HG02840 (cell line): ENCODE measurements around the gene MBD5.

Experiments
- ATAC-seq: cut with Tn5 transposase; IDR thresholded peaks from one replicate; pipeline ENCODE4 v1.9.1; 2021; ENCODE audit warnings: mild to moderate bottlenecking, moderate library complexity, moderate number of reproducible peaks; ENCODE audit not compliant: unreplicated experiment, low FRiP score

MBD5 gene

DNA sequence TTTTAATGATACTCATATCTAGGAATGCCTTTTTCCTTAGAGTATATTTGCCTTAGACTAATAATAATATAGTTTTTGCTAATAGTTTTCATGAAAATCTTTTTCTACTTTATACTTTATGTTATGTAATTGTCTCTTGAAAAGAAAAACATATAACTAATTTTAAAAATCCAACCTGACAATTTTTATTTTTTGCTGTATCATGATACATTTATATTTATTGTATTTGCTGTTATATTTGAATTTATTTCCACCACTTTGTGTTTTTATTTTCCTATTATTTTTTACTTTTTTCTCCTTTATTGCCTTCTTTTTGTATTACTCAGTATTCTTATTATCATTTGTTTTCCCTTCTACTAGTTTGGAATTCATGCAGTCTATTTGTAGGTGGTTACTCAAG is 85.4 kb downstream of the MBD5 start:
- ATAC-seq: no peak

DNA sequence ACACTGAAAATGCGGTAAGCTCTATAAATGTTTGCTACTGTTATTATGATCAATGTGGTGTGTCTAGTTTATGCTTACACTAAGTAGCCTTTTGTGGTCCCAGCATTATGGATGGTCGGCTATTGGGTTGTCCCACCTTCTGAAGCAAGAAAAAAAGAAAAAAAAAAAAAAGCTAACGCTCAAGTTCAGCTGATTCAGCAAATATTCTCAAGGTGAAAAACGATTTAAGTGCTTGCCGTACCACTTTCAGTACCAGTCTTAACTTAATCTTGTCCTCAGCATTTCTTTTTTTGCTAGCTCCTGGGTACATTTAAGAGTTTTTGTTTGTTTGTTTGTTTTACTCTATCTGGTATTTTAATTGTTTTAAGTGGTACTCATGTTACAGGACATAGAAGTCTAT is 87.5 kb downstream of the MBD5 start:
- no peak for ATAC-seq

DNA sequence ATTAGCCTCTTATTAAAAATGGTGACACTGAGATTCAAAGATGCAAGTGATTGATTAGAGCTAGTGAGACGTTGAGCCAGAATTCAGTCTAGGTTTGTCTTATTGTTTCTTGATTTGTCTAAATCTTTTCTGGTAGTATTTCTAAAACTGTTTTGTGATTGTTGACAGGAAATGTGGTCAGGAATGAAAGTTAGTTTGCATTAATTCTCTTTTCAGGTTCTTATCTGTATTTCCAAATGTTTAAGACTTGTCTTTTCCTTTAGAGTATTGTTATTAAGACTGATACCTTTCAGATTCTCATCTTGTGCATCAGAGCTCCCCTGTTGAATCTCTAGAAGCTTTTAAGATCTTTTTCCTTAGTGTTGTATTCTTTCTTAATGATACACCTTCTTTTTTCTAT is 89.3 kb downstream of the MBD5 start:
- ATAC-seq: no peak

DNA sequence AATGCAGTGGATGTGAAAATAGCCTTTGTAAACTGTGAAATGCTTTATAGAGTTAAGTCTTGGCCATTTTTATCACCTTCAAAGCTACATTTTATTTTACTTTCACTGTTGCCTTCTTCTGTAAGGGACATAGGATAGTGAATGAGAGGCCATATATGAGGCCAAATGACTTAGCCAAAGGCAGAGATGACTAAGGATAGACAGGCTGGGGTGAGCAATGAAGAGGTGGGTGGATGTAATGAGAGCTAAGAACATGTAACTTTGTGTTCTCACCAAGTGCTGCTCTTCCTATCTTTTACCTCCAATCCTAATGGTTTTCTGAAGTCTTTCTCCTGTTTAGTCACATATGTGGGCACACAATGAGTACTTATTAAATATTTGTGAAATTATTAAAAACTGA is 101.9 kb downstream of the MBD5 start:
- ATAC-seq: no peak

DNA sequence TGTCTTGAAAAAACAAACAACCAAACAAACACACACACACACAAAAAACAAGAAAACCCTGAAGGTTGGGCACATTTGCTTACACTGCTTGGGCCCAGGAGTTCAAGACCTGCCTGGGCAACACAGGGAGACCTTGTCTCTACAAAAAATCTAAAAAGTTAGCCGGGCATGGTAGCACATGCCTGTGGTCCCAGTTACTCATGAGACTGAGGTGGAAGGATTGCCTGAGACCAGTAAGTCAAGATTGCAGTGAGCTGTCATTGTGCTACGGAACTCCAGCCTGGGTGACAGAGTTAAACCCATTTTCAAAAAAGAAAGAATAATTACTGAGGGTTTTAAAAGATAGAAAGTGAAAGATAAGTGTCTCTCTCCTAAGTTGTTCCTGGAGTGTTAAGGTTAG is 103.4 kb downstream of the MBD5 start:
- no peak for ATAC-seq

DNA sequence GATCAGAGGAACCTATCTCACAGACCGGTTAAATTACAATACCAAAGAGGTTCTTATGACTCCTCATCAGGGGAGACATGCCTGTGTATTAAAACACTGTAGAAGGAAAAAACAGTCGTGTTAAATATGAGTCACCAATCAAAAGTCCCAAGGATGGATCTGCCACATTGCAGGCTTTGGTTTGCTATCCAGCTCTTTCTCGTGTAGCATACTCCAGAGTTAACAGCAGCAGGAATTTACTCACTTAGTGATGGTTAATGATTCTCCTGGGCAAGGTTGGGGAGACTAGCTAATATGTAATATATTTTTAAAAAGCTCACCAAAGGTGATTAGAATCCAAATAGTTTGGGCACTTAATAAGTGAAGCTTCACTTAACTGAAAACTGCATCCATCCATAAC is 109.7 kb downstream of the MBD5 start:
- ATAC-seq: no peak

DNA sequence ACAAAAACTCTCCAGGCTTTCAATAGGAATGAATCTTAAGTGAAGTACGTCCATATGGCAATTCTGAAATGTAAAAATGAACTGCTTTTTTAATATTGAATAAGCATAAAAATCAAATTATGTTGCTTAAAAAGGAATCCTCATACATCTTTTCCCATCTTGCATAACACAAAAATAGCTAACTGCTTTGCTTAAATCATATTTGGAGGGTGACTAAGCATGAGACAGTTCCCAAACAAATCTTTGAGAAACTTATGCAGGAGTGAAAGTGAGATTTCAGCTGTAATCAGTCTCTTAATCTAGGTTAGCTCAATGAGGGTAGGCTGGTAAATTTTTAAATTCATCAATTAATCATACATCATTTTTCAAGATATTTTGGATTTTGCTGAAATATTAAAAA is 111.5 kb downstream of the MBD5 start:
- ATAC-seq: no peak

DNA sequence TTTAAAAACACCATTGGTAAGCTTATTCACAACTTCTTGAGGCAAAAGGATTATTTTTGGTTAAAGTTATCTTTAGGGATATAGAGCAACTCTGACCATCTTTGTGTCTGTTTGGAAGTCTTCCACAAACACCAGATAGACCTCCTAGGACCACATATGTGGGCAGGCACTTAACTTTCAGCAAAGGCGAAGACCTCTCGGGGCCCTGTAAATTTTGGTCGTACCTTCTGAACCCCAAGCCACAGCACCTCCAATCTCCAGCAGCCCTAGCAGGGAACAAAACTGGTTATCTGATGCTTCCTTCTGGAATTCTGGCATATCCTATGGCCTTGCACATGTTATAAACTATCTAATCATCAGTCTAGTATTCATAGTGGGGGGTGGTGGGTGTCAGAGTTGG is 114.8 kb downstream of the MBD5 start:
- no peak for ATAC-seq

DNA sequence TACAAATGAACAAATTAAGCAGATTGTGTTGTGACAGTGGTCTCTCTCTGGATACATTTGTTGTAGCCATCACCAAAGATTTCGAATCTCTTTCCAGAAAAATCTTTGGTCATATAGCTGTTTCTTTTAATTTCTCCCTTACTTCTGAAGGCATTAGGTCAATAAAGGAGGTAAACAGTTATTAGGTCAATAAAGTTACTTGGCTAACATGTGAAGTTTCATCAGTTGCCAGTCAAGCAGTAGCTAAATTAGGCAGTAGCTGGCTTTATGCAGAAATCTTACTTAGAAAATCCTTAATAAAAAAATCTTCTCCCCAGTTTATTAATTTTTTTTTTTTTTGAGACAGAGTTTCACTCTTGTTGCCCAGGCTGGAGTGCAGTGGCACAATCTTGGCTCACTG is 115.5 kb downstream of the MBD5 start:
- no peak for ATAC-seq

DNA sequence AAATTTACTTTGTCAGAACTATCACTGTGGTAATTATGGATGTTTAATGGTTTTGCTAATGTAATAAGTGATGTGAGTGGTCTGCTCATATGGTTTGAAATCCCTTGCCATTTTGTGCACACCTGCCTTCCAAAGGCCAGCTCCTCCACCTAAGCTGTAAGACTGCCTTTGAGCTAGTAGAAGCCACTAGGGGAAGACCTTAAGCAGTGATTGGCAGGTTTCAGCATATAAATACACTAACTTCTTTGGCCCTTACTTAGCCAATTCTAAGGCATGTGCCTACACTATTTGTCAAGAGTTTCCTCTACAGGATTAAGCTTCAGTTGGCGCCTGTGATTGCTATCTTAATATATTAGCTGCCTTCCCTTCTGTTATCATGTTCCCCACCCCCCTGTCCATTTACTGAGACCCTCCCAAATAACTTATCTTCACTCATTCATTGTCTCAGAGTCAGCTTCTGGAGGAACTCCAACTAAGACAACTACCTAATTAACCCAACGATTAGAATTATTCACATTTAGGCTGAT is 141.1 kb downstream of the MBD5 start:
- ATAC-seq: no peak

DNA sequence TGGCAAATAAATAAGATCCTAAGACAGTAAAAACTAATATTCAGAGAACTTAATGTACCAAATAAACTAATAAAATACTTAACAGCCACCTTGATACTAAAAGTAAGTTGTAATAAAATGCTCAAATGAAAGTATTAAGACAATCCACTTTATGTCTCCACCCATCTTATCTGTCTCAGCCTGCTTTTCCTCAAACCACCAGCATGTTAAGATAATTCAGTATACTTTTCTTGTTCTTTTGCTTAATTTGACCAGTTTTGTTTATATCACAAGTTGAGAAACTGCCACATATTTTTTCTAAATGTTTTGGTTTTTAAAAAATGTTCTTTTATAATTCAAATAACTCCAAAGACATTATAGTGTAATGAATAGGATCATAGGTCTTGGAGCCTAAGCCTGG is 142.0 kb downstream of the MBD5 start:
- ATAC-seq: no peak

DNA sequence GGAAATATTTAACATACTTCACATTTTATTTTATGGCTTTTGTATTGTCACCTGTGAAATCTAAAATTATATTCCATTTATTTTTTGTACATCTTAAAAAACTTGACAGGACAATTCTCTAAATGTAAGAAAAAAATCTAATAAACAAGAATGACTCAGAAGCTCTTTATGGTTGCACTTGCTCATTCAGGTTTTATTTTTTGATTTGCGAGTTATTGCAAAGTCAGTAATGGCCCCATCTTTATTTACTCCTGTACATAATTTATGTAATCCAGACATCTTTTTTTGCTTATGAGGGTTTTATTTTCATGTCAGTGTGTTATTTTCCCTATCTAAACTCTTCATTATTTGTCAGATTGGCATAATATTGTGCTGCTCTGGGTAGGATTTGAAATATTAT is 145.1 kb downstream of the MBD5 start:
- no peak for ATAC-seq

DNA sequence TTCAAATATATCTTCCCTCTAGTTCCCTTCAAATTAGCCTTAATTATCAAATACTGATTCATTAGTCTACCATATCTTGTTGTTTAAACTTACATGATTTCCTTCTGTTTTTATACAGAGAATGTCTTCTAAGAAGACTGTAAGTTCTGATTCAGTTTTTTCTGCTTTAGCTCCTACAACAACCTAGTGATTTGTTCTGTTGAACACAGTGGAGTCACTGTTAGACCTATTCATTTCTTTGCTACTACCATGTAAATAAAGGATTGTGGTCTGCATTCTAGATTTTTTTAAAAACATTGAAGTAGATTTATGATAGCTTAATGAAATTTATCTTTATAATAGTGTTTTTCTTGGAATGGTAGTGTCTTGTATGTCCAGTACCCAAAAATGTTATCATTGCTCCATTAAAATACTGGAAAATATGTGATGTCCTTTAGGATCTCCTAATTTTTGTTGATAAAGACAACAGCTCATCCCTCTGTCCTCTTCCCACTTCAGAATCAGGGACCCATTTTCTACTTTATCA is 146.4 kb downstream of the MBD5 start:
- no peak for ATAC-seq

DNA sequence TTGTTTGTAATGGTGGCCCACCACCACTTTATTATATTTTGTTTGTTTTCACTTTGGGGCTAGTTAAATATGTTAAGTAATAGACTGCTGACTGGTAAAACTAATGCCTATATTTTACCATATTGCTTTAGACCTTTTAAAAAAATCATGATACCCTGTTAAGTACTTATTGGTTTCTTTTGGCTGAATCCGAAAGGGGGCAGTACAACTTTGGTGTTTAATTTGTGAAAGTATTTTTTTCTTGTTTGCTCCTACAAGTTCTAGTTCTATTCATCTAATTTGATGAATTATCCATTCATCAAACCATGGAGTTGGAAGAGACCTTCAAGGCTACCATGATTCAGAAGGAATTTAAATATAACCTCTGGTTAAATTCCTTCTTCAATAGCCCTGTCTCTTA is 147.0 kb downstream of the MBD5 start:
- no peak for ATAC-seq

DNA sequence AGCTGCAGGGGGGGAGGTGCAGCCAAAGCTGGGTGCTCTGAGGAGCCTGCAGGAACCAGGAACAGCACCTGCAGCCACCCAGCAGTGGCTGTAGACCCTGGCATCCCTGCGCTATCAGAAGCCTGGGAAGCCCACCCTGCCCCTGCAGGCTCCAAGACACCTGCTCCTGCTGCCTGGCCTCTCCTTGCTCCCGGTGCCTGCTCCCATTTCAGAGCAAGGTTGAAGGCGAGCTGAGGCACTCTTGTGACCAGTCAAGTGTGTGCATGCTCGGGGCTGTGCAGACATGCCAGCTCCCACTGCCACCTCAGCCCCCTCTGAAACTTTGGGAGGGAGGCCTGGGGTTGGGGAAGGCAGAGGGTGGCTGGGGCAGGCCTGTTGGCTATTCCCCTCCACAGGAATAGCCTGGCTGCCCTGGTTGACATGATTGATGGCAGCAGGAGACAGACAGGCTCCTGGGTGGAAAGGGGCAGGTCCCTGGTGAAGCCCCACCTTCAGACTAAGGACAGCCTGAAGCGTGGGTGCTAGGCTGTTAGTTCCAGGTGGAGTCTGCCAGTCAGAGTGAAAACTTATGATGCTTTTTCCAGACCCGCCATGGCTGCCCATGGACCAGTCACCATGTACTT is 151.4 kb downstream of the MBD5 start:
- no peak for ATAC-seq

DNA sequence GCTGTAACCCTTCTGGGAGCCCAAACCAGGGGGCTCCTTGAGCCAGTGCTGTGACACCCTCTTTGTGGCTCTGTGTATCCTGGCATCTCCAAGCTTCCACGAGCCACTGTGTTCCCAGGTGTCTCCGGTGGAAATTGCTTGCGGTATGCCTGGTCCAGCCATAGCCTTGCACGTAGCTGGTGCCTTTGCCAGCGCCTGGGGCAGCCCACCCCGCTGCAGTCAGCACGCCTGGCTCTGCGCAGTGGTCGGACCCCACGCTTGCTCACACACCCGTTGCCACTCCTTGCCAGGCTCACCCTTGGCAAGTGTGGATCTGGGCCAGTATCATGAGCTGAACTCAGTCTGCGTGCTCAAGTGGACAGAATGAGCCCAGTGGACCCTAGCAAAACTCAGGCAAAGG is 152.3 kb downstream of the MBD5 start:
- no peak for ATAC-seq

DNA sequence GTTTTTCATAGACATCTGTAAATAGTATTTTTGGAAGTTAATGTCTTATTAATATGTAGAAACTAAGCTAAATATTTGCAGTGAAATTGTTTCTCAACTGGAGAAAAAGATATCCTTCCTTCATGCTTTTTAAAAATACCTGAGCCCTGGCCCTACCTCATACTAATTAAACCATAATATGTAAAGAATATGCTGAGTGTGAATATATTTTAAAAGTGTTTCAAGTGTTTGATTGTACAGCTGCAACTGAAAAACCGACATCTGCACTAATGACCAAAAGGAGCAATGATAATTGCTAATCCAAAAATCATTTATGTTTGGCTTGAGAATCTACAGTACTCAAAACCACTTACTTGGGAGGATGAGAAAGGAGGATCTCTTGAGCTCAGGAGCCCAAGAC is 156.7 kb downstream of the MBD5 start:
- ATAC-seq: no peak

DNA sequence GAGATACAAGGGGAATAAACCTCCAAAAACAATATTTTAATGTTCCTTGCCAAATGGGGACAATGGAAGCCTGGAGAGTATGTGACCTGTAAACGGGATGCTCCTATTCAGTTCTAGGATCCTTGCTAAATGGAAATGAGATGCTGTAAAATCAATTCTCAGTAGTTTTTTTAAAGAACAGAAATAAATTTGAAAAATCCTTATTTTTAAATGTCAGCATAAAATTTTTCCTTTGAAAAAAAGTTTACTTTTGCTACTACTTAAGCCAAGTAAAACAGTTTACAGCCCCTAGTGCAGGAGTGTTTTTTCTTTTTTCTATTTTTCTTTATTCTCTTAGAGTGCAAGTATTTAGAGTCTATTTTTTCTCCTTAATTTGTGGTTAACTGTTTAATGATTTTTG is 158.8 kb downstream of the MBD5 start:
- ATAC-seq: no peak

DNA sequence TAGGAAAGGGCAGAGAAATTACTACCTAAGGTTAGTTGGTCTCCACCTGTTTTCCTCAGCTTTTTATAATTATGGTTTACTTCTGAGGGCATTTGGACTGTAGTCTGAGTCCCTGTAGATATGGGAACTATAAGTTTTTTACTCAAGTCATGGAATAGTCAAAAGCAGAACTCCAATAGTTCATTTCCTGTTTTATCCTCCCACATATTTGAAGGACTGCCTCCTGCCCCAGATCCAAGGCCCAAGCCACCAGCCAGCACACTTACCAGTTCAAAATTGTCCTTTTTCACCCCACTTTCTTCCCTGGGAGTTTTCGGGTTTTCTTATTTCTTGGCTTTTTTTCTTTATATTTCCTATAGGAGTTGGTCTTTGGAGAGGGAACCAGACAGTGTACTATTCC is 164.1 kb downstream of the MBD5 start:
- ATAC-seq: no peak

DNA sequence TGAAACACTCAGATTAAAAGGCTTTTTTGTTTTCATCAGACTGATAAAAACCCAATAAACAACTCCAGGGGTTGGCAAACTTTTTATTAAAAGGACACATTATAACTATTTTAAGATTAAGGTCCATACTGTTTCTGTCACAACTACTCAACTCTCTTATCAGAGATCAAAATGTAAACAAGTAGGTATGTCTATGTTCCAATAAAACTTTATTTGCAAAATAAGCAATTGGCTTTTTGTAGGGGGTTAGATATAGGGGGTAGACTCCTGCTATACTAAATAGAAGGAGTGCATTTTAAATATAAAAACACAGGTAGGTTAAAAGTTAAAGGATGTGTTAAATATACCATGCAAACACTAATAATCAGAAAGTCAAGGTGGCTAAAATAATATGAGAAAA is 174.0 kb downstream of the MBD5 start:
- no peak for ATAC-seq

DNA sequence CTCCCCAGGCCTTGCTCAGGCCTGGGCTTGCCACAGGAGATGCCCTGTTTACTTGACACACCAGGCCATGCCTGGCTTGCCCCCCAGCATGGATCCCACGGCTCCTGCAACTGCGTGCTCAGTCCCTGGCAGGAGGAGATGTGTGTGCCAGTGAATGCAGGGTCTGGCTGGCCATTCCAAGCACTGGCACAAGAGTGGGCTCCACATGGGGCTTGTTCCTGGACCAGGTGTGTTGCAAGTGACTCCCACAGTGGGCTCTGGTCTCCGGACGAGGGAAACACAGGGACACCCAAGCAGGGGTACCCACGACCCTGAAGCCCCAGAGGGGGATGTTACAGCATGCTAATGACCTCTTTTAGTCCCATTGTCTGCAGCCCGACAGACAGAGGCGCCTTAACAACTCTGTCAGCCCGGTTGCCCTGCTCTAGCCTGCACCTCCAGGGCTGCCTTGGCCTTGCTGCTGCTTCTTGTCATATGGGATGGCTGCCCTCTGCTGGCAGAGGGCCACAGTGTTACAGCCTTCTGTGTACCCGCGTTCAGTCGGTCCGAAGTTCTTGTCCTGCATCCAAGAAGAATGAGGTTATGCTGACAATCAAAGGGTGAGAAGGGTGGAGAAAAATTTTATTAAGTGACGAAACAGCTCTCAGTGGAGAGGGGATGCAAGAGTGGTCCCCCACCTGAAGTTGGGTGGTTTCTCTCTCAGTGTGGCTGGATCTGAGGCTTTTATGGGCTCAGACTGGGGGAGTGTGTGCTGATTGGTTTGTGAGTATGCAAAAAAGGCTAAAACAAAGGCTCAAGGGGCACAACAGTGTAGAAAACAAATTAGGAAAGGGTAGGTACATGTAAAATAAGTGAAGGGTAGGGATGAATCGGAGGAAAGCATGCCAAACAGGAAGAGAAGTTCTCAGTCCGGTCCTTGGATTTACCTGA is 180.4 kb downstream of the MBD5 start:
- ATAC-seq: no peak

DNA sequence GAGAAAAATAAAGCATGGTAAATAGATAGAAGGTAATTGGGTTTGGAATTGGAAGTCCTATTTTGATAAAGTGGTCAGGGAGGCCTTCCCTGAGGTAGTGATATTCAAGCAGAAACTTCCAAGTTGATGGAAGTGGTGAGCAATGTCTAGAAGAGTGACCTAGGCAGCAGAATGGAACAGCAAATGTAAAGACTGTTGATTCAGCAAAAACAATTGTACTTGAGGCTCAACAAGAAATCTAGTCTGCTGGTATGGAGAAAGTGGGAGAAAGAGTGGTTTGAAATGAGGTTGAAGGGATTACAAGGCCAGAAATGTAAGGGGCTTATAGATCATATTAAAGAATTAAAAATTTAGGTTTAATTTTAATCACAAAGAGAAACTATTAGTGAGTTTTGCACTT is 181.3 kb downstream of the MBD5 start:
- ATAC-seq: no peak
